Esophagus squamous epithelium (tissue), 5 donors: ENCODE data around the gene NAA35. TPM values are rescaled to one million over a fixed set of nuclear protein-coding genes. Genes with fewer than 3 reads are reported as not detected.
"Not testable (repeated sequence)": the region's sequence is repeated elsewhere in the genome, so short reads cannot be mapped to it uniquely, and the experiment has no call there.

Experiments used
- DNase-seq: peaks from one replicate; lab custom pipeline; 2025; lab: John Stamatoyannopoulos, UW
- H3K27ac ChIP-seq, 4 donors: fragments of 200-600 bp; sonication (generic); one replicate each; pipeline ENCODE4 v1.5.1; 2016 to 2019; ENCODE audit warnings: mild to moderate bottlenecking in 1 of 4
- H3K27me3 ChIP-seq, 4 donors: fragments of 200-600 bp; sonication (generic); 1 replicate in 3 of 4; 2 replicates in 1 of 4; pipeline versions ENCODE4 v1.5.1 to v1.6.0; 2017 to 2021; ENCODE audit warnings: antibody characterized with exemption in 1 of 4
- H3K36me3 ChIP-seq, 3 donors: fragments of 200-600 bp; sonication (generic); one replicate each; pipeline ENCODE4 v1.5.1; 2016 to 2019
- H3K4me1 ChIP-seq, 3 donors: fragments of 200-600 bp; sonication (generic); one replicate each; pipeline ENCODE4 v1.5.1; 2017 to 2019
- H3K4me3 ChIP-seq, 4 donors: fragments of 200-600 bp; sonication (generic); 1 replicate in 3 of 4; 2 replicates in 1 of 4; pipeline ENCODE4 v1.5.1; 2016 to 2019; ENCODE audit warnings: mild to moderate bottlenecking in 2 of 4, moderate library complexity in 1 of 4
- H3K9me3 ChIP-seq, 3 donors: fragments of 200-600 bp; sonication (generic); one replicate each; pipeline ENCODE4 v1.5.1; 2016 to 2019
- POLR2A ChIP-seq, 4 donors: fragments of 450-650 bp; IDR thresholded peaks; one replicate each; pipeline ENCODE4 v1.6.1; 2017; ENCODE audit warnings: antibody characterized with exemption in 4 of 4, mild to moderate bottlenecking in 4 of 4, moderate library complexity in 3 of 4
- WGBS, 2 donors: methylation state at CpG; one replicate each; pipeline ENCODE4 v1.1.5; 2018; 5-methylcytosine and 5-hydroxymethylcytosine counted together
- intact Hi-C: fragments of 100-400 bp; cut with DNase I; formaldehyde crosslinking; loops from one replicate; pipeline ENCODE4 v1.15.0; 2022
- total RNA-seq, 4 donors: library from RNA; depleted of rRNA; stranded (reverse); fragments of >200 nt; gene quantifications; one replicate each; pipeline ENCODE4 v1.1.0, GENCODE V29; 2016
- TF ChIP-seq, protein P1 (sequence below), 6 experiments: fragments of 450-650 bp in 4 of 6; fragments of 200-600 bp in 2 of 6; sonication (generic) in 2 of 6; IDR thresholded peaks; one replicate each; pipeline ENCODE4 v1.5.1; 2016 to 2019; ENCODE audit warnings: antibody characterized with exemption in 6 of 6, mild to moderate bottlenecking in 4 of 6, moderate library complexity in 4 of 6
- donor health status: DM: yes; HTN: yes; CAD: no.

Gene NAA35
- total RNA-seq, 4 donors from 2014 or later, result 12.1 to 20.8 (median 19.9) TPM

DNA sequence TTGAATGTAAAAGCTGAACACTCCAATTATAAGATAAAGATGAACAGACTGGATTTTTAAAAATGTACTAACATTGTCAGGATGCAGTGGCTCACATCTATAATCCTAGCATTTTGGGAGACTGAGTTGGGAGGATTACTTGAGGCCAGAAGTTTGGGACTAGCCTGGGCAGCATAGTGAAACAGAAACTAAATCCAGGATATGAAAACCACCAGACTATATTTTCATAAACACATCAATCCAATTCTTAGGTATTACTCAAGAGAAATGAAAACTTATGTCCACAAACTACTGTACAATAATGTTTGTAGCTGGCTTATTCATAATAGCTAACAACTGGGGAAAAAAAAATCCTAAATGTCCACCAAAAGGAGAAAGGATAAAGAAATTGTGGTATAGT is 26.8 kb upstream of the NAA35 start:
- intact Hi-C loops, result no loop called here
- TF ChIP-seq POLR2A (IDR thresholded peaks at IDR 0.05), result no peak
- TF ChIP-seq, protein P1, sequence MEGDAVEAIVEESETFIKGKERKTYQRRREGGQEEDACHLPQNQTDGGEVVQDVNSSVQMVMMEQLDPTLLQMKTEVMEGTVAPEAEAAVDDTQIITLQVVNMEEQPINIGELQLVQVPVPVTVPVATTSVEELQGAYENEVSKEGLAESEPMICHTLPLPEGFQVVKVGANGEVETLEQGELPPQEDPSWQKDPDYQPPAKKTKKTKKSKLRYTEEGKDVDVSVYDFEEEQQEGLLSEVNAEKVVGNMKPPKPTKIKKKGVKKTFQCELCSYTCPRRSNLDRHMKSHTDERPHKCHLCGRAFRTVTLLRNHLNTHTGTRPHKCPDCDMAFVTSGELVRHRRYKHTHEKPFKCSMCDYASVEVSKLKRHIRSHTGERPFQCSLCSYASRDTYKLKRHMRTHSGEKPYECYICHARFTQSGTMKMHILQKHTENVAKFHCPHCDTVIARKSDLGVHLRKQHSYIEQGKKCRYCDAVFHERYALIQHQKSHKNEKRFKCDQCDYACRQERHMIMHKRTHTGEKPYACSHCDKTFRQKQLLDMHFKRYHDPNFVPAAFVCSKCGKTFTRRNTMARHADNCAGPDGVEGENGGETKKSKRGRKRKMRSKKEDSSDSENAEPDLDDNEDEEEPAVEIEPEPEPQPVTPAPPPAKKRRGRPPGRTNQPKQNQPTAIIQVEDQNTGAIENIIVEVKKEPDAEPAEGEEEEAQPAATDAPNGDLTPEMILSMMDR (IDR thresholded peaks at IDR 0.05), result no peak
- H3K9me3 ChIP-seq, result no peaks in the 10 kb centered on the region
- H3K4me3 ChIP-seq, result no peak overlapping the region
- no peak for DNase-seq
- H3K27me3 ChIP-seq, result no peaks in the 10 kb centered on the region
- H3K27ac ChIP-seq, result no peak overlapping the region
- H3K36me3 ChIP-seq, result no peaks in the 10 kb centered on the region
- H3K4me1 ChIP-seq, result no peaks in the 10 kb centered on the region

DNA sequence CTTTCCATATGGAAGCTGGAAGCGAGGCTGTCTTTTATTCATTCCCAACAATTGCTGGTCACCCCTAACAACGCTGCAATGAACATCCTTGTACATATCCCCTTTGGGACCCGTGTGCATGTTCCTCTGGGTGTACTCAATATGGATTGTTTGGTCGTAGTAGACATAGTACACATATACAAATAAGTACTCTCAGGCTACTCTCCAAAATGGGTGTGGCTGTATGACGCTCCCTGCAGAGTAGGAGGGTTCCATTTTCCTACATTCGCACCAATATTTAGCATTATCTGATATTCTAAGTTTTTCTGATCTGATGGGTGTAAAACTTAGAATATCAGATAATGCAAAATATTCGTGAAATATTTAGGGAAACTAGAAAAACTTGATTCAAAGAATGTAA is 23.2 kb upstream of the NAA35 start:
- Histone ChIP-seq H3K4me1 (no peaks in the 10 kb centered on the region), H3K27ac (no peak overlapping the region), H3K4me3 (no peak overlapping the region), H3K27me3 (no peaks in the 10 kb centered on the region), H3K9me3 (no peaks in the 10 kb centered on the region), H3K36me3 (no peaks in the 10 kb centered on the region)
- DNase-seq, result no peak
- TF ChIP-seq POLR2A (IDR thresholded peaks at IDR 0.05), result no peak
- TF ChIP-seq, protein P1 (IDR thresholded peaks at IDR 0.05), result no peak
- 74 to 82% methylated on average over 7 of the region's 7 CpGs for WGBS, 2 donors
- intact Hi-C loops, result no loop called here

DNA sequence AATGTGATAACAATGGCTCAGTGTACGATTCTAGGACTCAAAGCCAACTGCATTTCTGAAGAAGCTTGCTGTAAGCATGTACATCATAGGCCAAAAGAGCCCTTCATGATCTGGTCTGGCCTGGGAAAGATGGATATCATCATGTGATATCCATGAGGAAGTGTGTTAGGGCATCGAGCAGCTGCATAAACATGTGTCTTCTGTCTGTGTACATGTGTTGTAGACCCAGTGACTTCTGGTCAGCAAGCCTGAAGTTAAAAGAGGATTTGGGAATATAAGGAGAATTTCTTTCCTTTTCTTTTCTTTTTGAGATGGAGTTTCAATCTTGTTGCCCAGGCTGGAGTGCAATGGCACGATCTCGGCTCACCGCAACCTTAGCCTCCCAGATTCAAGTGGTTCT is 15.5 kb upstream of the NAA35 start:
- no peak for DNase-seq
- TF ChIP-seq, protein P1 (IDR thresholded peaks at IDR 0.05), result no peak
- no peak for TF ChIP-seq POLR2A (IDR thresholded peaks at IDR 0.05)
- 79 to 94% methylated on average over 5 of the region's 5 CpGs for WGBS, 2 donors
- no peaks in the 10 kb centered on the region for H3K36me3 ChIP-seq
- no peak overlapping the region for H3K27ac ChIP-seq
- intact Hi-C loops, result no loop called here
- no peaks in the 10 kb centered on the region for H3K9me3 ChIP-seq
- H3K4me1 ChIP-seq, result no peaks in the 10 kb centered on the region
- no peak overlapping the region for H3K4me3 ChIP-seq
- peaks cover 0 to 9% (median 0%) of the 10 kb centered on the region in 4 donors for H3K27me3 ChIP-seq

DNA sequence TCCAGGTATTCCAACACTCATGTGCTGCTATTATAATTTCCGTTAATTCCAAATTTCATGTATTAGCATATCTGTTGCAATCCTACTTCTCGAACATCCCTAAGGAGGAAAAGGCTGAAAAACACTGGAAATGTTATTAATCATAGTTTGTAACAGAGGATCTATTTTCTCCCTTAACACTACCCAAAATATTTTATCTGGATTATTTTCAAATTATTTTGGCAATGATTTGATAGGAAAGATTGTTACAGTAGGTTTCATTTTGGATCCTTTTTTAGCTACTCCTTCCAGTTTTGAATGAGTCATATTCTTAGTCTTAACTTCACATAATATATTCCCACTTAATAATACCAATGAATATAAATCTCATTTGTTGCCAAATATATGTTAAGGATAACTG is 13.9 kb upstream of the NAA35 start:
- intact Hi-C loops, result no loop called here
- no peak overlapping the region for H3K4me3 ChIP-seq
- no peak for DNase-seq
- no peaks in the 10 kb centered on the region for H3K36me3 ChIP-seq
- WGBS, 2 donors, result 20 to 38% methylated on average over 2 of the region's 2 CpGs
- H3K9me3 ChIP-seq, result no peaks in the 10 kb centered on the region
- no peak overlapping the region for H3K27ac ChIP-seq
- peaks cover 0 to 9% (median 0%) of the 10 kb centered on the region in 4 donors for H3K27me3 ChIP-seq
- TF ChIP-seq POLR2A (IDR thresholded peaks at IDR 0.05), result no peak
- TF ChIP-seq, protein P1 (IDR thresholded peaks at IDR 0.05), result no peak
- H3K4me1 ChIP-seq, result no peaks in the 10 kb centered on the region

DNA sequence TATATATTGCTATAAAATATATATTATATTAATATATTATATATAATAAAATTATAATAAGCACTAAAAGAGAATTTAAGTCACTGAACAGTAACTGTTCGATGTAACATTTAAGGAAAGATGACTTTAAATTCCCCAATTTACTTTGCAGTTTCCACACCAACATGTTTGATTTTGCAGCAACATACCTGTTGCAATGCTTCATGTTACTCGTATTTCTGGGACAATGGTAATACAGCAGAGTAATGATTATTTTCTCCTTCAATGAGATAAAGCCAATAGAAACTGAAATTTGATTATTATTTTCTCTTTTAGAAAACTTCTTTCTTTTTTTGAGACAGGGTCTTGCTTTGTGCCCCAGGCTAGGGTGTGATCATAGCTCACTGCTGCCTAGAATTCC is 9.5 kb upstream of the NAA35 start:
- H3K36me3 ChIP-seq, result no peaks in the 10 kb centered on the region
- no peak for DNase-seq
- H3K4me1 ChIP-seq, result no peaks in the 10 kb centered on the region
- no peak overlapping the region for H3K27ac ChIP-seq
- H3K9me3 ChIP-seq, result no peaks in the 10 kb centered on the region
- intact Hi-C loops, result no loop called here
- H3K27me3 ChIP-seq, result peaks cover 0 to 9% (median 0%) of the 10 kb centered on the region in 4 donors
- H3K4me3 ChIP-seq, result no peak overlapping the region
- TF ChIP-seq, protein P1 (IDR thresholded peaks at IDR 0.05), result no peak
- TF ChIP-seq POLR2A (IDR thresholded peaks at IDR 0.05), result no peak
- 68 to 73% methylated on average over 2 of the region's 2 CpGs for WGBS, 2 donors

DNA sequence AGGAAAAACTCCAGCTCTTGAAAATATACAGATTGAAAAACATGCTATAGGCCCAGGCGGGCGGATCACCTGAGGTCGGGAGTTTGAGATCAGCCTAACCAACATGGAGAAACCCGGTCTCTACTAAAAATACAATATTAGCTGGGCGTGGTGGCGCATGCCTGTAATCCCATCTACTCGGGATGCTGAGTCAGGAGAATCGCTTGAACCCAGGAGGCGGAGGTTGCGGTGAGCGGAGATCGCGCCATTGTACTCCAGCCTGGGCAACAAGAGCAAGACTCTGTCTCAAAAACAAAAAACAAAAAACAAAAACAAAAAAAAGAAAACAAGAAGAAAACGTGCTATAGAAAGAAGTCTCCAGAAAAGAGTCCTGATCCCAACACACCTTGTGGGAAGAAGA is 5.0 kb upstream of the NAA35 start:
- H3K9me3 ChIP-seq, intact Hi-C loops, H3K4me3 ChIP-seq, H3K36me3 ChIP-seq, H3K27me3 ChIP-seq, H3K27ac ChIP-seq, DNase-seq: not testable (repeated sequence)
- H3K4me1 ChIP-seq, result peaks cover 0 to 16% (median 0%) of the 10 kb centered on the region in 3 donors
- WGBS, 2 donors, result 93 to 97% methylated on average over 14 of the region's 14 CpGs
